ENCODE data around the gene GSK3B.

DNA sequence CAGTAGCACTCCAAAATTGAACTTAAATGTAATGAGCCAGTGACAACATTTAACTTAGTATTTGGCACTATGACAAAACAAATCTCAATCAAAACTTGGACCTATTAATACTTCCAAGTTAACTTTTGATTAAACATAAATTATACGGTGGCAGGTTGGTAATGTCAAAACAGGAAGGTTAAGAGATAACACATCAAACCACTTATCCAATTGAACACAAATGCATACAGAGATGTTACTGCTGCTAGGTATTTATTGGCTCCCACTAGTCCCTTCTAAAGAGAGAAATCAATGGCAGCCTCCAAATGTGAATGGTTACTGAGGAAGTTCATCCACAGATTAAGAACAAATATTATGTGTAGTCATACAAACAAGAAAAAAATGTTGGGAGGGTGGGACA lies 1.8 kb downstream of the GSK3B start:
- TF ChIP-seq POLR2A (IDR thresholded peaks at IDR 0.05; ENCODE audit: low read length) (no peak), GATA1 (IDR thresholded peaks at IDR 0.05; ENCODE audit: low read depth, low read length) (no peak)

All from erythroblast (primary cell).